HL-60 (cell line): ENCODE measurements around the gene MYMX.
"Not testable (repeated sequence)": the region's sequence is repeated elsewhere in the genome, so short reads cannot be mapped to it uniquely, and the experiment has no call there.

Experiments used
- DNase-seq, 2 experiments: peaks; one replicate each; pipeline ENCODE4 v3.0.0-alpha.2; 2010 to 2020; ENCODE audit warnings: low read depth in 1 of 2, low spot score in 1 of 2
- H3K27ac ChIP-seq: fragments of 250-450 bp; sonication (Bioruptor Pico); replicated peaks from 2 replicates; pipeline ENCODE4 v1.5.1; 2020; ENCODE audit warnings: mild to moderate bottlenecking, moderate library complexity
- H3K27me3 ChIP-seq: fragments of 250-450 bp; sonication (Bioruptor Pico); 2 replicates; pipeline ENCODE4 v1.5.1; 2021; ENCODE audit warnings: mild to moderate bottlenecking, moderate library complexity; ENCODE audit not compliant: insufficient read depth, poor library complexity, severe bottlenecking
- H3K4me3 ChIP-seq: replicated peaks from 2 replicates; pipeline ENCODE4 v1.5.1; 2011; ENCODE audit warnings: mild to moderate bottlenecking, control low read depth, low read length; ENCODE audit not compliant: insufficient read depth
- CTCF ChIP-seq: IDR thresholded peaks from one replicate; pipeline ENCODE4 v1.5.1; 2011; ENCODE audit warnings: low read length, control low read depth, inconsistent platforms; ENCODE audit not compliant: insufficient read depth
- GABPA ChIP-seq: IDR thresholded peaks from 2 replicates; pipeline ENCODE4 v1.6.1; 2012; ENCODE audit warnings: low read depth
- POLR2AphosphoS5 ChIP-seq: IDR thresholded peaks from 2 replicates; pipeline ENCODE4 v1.6.1; 2012; ENCODE audit warnings: low read depth
- REST ChIP-seq: IDR thresholded peaks from 2 replicates; pipeline ENCODE4 v1.6.1; 2012; ENCODE audit warnings: low read depth; ENCODE audit not compliant: insufficient replicate concordance
- SPI1 ChIP-seq: IDR thresholded peaks from 2 replicates; pipeline ENCODE4 v1.6.1; 2012; ENCODE audit warnings: low read depth, mild to moderate bottlenecking, borderline replicate concordance

MYMX gene

GRCh38 chr6:44193307-44193910 is 23.3 kb upstream of the MYMX start:
- no peak for DNase-seq
- Histone ChIP-seq H3K4me3 (no peak overlapping the region), H3K27ac (no peak overlapping the region), H3K27me3 (no peaks in the 10 kb centered on the region)
- TF ChIP-seq POLR2AphosphoS5: no peak
- TF ChIP-seq REST: no peak
- no peak for TF ChIP-seq CTCF
- TF ChIP-seq SPI1: no peak
- no peak for TF ChIP-seq GABPA

- Histone ChIP-seq H3K27me3 (no peaks in the 10 kb centered on the region), H3K27ac (no peak overlapping the region), H3K4me3 (no peak overlapping the region)
- TF ChIP-seq SPI1: no peak
- TF ChIP-seq GABPA: no peak
- no peak for TF ChIP-seq REST
- TF ChIP-seq CTCF: no peak
- TF ChIP-seq POLR2AphosphoS5: no peak
- DNase-seq: no peak
These were observed 22.4 kb upstream of the MYMX start for GRCh38 chr6:44194326-44194725.

- H3K27me3 ChIP-seq, H3K27ac ChIP-seq, H3K4me3 ChIP-seq, DNase-seq: not testable (repeated sequence)
These were observed 20.4 kb upstream of the MYMX start for GRCh38 chr6:44196351-44196750.

GRCh38 chr6:44198684-44199083 is 18.0 kb upstream of the MYMX start:
- TF ChIP-seq SPI1: no peak
- no peak for TF ChIP-seq GABPA
- TF ChIP-seq REST: no peak
- no peak for TF ChIP-seq POLR2AphosphoS5
- no peak for TF ChIP-seq CTCF
- H3K4me3 ChIP-seq: no peak overlapping the region
- no peaks in the 10 kb centered on the region for H3K27me3 ChIP-seq
- no peak overlapping the region for H3K27ac ChIP-seq
- DNase-seq: no peak
